ENCODE measurements around the gene IAPP. TPM values are rescaled to one million over a fixed set of nuclear protein-coding genes. Genes with fewer than 3 reads are reported as not detected.
"Not testable (repeated sequence)": the region's sequence is repeated elsewhere in the genome, so short reads cannot be mapped to it uniquely, and the experiment has no call there.

The IAPP gene
- total and polyA plus RNA-seq, 5 donors from 2014 or later, result not detected

DNA sequence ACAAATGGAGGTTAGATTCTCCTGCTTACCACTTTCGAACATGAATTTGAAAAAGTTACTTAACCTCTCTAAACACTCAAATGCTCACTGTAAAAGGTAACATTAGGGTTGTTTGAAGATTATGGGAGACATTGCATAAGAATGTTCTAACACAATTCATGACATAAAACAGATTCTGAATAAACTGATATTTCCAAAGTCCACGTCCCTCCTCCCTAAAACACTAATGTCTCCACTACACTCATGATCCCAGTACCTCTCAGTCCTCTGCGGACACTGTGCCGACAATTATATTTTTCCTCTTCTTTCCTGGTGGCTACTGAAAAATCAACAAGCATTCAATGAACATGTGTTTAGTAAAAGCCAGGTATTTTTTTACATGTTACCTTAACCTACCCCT, 18.8 kb upstream of the IAPP start:
- Histone ChIP-seq H3K36me3 (ENCODE audit: control insufficient read depth, insufficient read depth, low read length) (no peaks in the 10 kb centered on the region), H3K4me1 (ENCODE audit: control insufficient read depth, insufficient read depth, low read length, poor library complexity, severe bottlenecking) (no peaks in the 10 kb centered on the region), H3K4me3 (ENCODE audit: low read depth, low read length) (no peak overlapping the region), H3K27me3 (ENCODE audit: control insufficient read depth, insufficient read depth, low read length) (peaks cover 8% of the 10 kb centered on the region), H3K9me3 (ENCODE audit: control insufficient read depth in 2 of 2, low read length in 2 of 2) (no peaks in the 10 kb centered on the region), H3K27ac (ENCODE audit: insufficient read depth, low read length, poor library complexity, severe bottlenecking) (no peak overlapping the region)
- ATAC-seq (ENCODE audit: low read depth in 2 of 2) (no peak), DNase-seq (no peak)
- Mint-ChIP-seq H3K9me3 (peaks cover 0 to 4% (median 0%) of the 10 kb centered on the region in 7 donors), H3K27me3 (peaks cover 19% of the 10 kb centered on the region), H3K36me3 (no peaks in the 10 kb centered on the region), H3K27ac (no peak overlapping the region), H3K4me3 (no peak overlapping the region), H3K4me1 (peaks cover 0 to 2% (median 0%) of the 10 kb centered on the region in 4 donors)

- Histone ChIP-seq H3K27me3 (ENCODE audit: control insufficient read depth, insufficient read depth, low read length) (peaks cover 8% of the 10 kb centered on the region), H3K4me3 (ENCODE audit: low read depth, low read length) (no peak overlapping the region), H3K4me1 (ENCODE audit: control insufficient read depth, insufficient read depth, low read length, poor library complexity, severe bottlenecking) (no peaks in the 10 kb centered on the region), H3K27ac (ENCODE audit: insufficient read depth, low read length, poor library complexity, severe bottlenecking) (no peak overlapping the region), H3K9me3 (ENCODE audit: control insufficient read depth in 2 of 2, low read length in 2 of 2) (no peaks in the 10 kb centered on the region), H3K36me3 (ENCODE audit: control insufficient read depth, insufficient read depth, low read length) (no peaks in the 10 kb centered on the region)
- no peak for DNase-seq
- Mint-ChIP-seq H3K4me1 (peaks cover 0 to 2% (median 0%) of the 10 kb centered on the region in 4 donors), H3K27me3 (peaks cover 18% of the 10 kb centered on the region), H3K27ac (no peak overlapping the region), H3K4me3 (no peak overlapping the region), H3K36me3 (no peaks in the 10 kb centered on the region), H3K9me3 (peaks cover 0 to 3% (median 0%) of the 10 kb centered on the region in 7 donors)
- ATAC-seq (ENCODE audit: low read depth in 2 of 2), result no peak
Measured at GRCh38 chr12:21354641-21355040, 18.1 kb upstream of the IAPP start.

GRCh38 chr12:21360632-21361031, 12.1 kb upstream of the IAPP start:
- not testable (repeated sequence) for H3K36me3 ChIP-seq (ENCODE audit: control insufficient read depth, insufficient read depth, low read length); H3K27me3 Mint-ChIP-seq; H3K36me3 Mint-ChIP-seq; H3K27me3 ChIP-seq (ENCODE audit: control insufficient read depth, insufficient read depth, low read length); H3K4me3 ChIP-seq (ENCODE audit: low read depth, low read length); H3K9me3 Mint-ChIP-seq; H3K4me1 Mint-ChIP-seq; H3K27ac Mint-ChIP-seq; ATAC-seq (ENCODE audit: low read depth in 2 of 2); H3K4me3 Mint-ChIP-seq; H3K9me3 ChIP-seq (ENCODE audit: control insufficient read depth in 2 of 2, low read length in 2 of 2); H3K27ac ChIP-seq (ENCODE audit: insufficient read depth, low read length, poor library complexity, severe bottlenecking); DNase-seq; H3K4me1 ChIP-seq (ENCODE audit: control insufficient read depth, insufficient read depth, low read length, poor library complexity, severe bottlenecking)

DNA sequence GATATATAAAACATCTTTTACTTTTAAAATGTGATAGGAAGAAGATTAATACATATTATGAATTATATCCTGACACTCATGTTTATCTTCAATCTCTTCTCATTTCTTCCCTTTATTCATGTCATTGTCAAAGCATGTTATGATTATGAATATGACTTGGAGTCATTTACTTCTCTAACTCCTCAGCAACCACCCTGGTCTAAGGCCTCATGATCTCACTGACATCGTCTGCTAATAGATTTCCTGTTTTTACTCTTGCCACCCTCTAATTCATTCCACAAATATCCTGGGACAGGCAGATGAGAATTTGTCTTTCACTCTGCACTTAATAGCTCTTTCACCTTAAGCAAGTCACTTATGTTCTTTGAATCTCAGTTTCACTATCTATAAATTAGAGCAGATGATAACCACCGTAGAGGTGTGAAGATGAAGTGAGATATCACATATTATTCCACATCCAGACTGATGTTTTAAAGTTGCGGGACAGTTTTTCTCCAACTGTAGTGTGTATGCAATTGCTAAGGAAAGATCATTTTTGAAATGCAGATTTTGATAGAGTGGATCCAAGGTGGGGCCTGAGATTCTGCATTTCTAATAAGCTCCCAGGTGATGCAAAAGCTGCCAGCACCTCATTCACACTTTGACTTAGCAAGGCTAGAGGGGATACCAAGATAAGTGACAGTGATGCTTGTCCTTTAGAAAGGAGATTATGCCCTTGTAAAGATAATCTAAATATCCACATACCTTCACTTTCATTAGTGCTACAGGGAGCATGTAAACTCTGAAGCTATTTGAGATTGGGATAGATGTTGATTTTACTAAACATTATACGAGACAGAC, 3.3 kb upstream of the IAPP start:
- no peaks in the 10 kb centered on the region for H3K9me3 ChIP-seq (ENCODE audit: control insufficient read depth in 2 of 2, low read length in 2 of 2)
- H3K27me3 ChIP-seq (ENCODE audit: control insufficient read depth, insufficient read depth, low read length), result peaks cover 3% of the 10 kb centered on the region
- Mint-ChIP-seq H3K4me3 (no peak overlapping the region), H3K4me1 (peaks cover 0 to 5% (median 0%) of the 10 kb centered on the region in 4 donors), H3K27ac (no peak overlapping the region), H3K27me3 (peaks cover 10% of the 10 kb centered on the region), H3K9me3 (peaks cover 0 to 2% (median 0%) of the 10 kb centered on the region in 7 donors), H3K36me3 (no peaks in the 10 kb centered on the region)
- DNase-seq (peak in 1 of 3 donors; percentile 0), ATAC-seq (ENCODE audit: low read depth in 2 of 2) (no peak)
- no peaks in the 10 kb centered on the region for H3K4me1 ChIP-seq (ENCODE audit: control insufficient read depth, insufficient read depth, low read length, poor library complexity, severe bottlenecking)
- no peaks in the 10 kb centered on the region for H3K36me3 ChIP-seq (ENCODE audit: control insufficient read depth, insufficient read depth, low read length)
- no peak overlapping the region for H3K27ac ChIP-seq (ENCODE audit: insufficient read depth, low read length, poor library complexity, severe bottlenecking)
- no peak overlapping the region for H3K4me3 ChIP-seq (ENCODE audit: low read depth, low read length)

DNA sequence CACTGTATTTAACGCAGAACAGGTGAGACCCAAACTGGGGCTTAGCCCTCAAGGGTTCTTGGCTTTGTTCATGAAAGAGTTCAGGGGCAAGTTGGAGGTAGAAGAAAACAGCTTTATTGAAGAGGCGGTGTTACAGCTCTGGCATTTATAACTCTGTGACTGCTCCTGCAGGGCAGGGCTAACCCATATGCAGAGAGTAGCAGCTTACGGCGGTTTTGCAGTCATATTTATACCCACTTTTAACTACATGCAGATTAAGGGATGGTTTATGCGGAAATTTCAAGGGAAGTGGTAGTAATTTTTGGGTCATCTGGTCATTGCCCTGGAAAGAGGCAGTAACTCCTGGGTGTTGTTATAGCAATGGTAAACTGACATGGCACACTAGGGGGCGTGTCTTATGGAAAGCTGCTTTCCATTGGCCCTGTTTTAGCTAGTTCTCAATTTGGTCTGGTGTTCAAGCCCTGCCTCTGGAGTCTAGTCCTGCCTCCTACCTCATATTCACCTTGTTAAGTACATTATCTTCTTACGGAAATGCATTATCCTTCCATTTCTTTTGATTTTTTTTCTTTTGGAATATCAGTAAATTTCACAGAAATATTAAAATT, 1.8 kb upstream of the IAPP start:
- H3K4me3 ChIP-seq (ENCODE audit: low read depth, low read length), result no peak overlapping the region
- H3K4me3 Mint-ChIP-seq, result no peak overlapping the region
- no peaks in the 10 kb centered on the region for H3K36me3 ChIP-seq (ENCODE audit: control insufficient read depth, insufficient read depth, low read length)
- H3K36me3 Mint-ChIP-seq, result no peaks in the 10 kb centered on the region
- no peaks in the 10 kb centered on the region for H3K9me3 Mint-ChIP-seq
- H3K4me1 ChIP-seq (ENCODE audit: control insufficient read depth, insufficient read depth, low read length, poor library complexity, severe bottlenecking), result no peaks in the 10 kb centered on the region
- peaks cover 12% of the 10 kb centered on the region for H3K27me3 Mint-ChIP-seq
- ATAC-seq (ENCODE audit: low read depth in 2 of 2), result no peak
- DNase-seq, result no peak
- no peaks in the 10 kb centered on the region for H3K9me3 ChIP-seq (ENCODE audit: control insufficient read depth in 2 of 2, low read length in 2 of 2)
- H3K4me1 Mint-ChIP-seq, result peaks cover 0 to 5% (median 0%) of the 10 kb centered on the region in 4 donors
- H3K27me3 ChIP-seq (ENCODE audit: control insufficient read depth, insufficient read depth, low read length), result peaks cover 3% of the 10 kb centered on the region
- no peak overlapping the region for H3K27ac Mint-ChIP-seq
- no peak overlapping the region for H3K27ac ChIP-seq (ENCODE audit: insufficient read depth, low read length, poor library complexity, severe bottlenecking)

GRCh38 chr12:21379218-21379617, 6.5 kb downstream of the IAPP start:
- H3K9me3 Mint-ChIP-seq, result no peaks in the 10 kb centered on the region
- H3K4me1 Mint-ChIP-seq, result peaks cover 0 to 2% (median 0%) of the 10 kb centered on the region in 4 donors
- H3K36me3 ChIP-seq (ENCODE audit: control insufficient read depth, insufficient read depth, low read length), result no peaks in the 10 kb centered on the region
- no peak overlapping the region for H3K27ac ChIP-seq (ENCODE audit: insufficient read depth, low read length, poor library complexity, severe bottlenecking)
- no peak for ATAC-seq (ENCODE audit: low read depth in 2 of 2)
- no peaks in the 10 kb centered on the region for H3K9me3 ChIP-seq (ENCODE audit: control insufficient read depth in 2 of 2, low read length in 2 of 2)
- no peak overlapping the region for H3K27ac Mint-ChIP-seq
- H3K27me3 Mint-ChIP-seq, result peaks cover 17% of the 10 kb centered on the region
- H3K4me3 ChIP-seq (ENCODE audit: low read depth, low read length), result no peak overlapping the region
- no peak overlapping the region for H3K4me3 Mint-ChIP-seq
- DNase-seq, result no peak
- no peaks in the 10 kb centered on the region for H3K36me3 Mint-ChIP-seq
- H3K27me3 ChIP-seq (ENCODE audit: control insufficient read depth, insufficient read depth, low read length), result peaks cover 6% of the 10 kb centered on the region
- H3K4me1 ChIP-seq (ENCODE audit: control insufficient read depth, insufficient read depth, low read length, poor library complexity, severe bottlenecking), result no peaks in the 10 kb centered on the region

- H3K27ac ChIP-seq (ENCODE audit: insufficient read depth, low read length, poor library complexity, severe bottlenecking); H3K9me3 Mint-ChIP-seq; ATAC-seq (ENCODE audit: low read depth in 2 of 2); H3K27ac Mint-ChIP-seq; DNase-seq; H3K27me3 ChIP-seq (ENCODE audit: control insufficient read depth, insufficient read depth, low read length); H3K9me3 ChIP-seq (ENCODE audit: control insufficient read depth in 2 of 2, low read length in 2 of 2); H3K4me3 ChIP-seq (ENCODE audit: low read depth, low read length); H3K36me3 Mint-ChIP-seq; H3K4me3 Mint-ChIP-seq; H3K4me1 ChIP-seq (ENCODE audit: control insufficient read depth, insufficient read depth, low read length, poor library complexity, severe bottlenecking); H3K36me3 ChIP-seq (ENCODE audit: control insufficient read depth, insufficient read depth, low read length); H3K4me1 Mint-ChIP-seq: not testable (repeated sequence)
- H3K27me3 Mint-ChIP-seq, result peaks cover 12% of the 10 kb centered on the region
Measured at GRCh38 chr12:21381320-21381719, 8.6 kb downstream of the IAPP start.

- Histone ChIP-seq H3K27me3 (ENCODE audit: control insufficient read depth, insufficient read depth, low read length) (no peaks in the 10 kb centered on the region), H3K9me3 (ENCODE audit: control insufficient read depth in 2 of 2, low read length in 2 of 2) (no peaks in the 10 kb centered on the region), H3K4me1 (ENCODE audit: control insufficient read depth, insufficient read depth, low read length, poor library complexity, severe bottlenecking) (no peaks in the 10 kb centered on the region), H3K27ac (ENCODE audit: insufficient read depth, low read length, poor library complexity, severe bottlenecking) (no peak overlapping the region), H3K36me3 (ENCODE audit: control insufficient read depth, insufficient read depth, low read length) (no peaks in the 10 kb centered on the region), H3K4me3 (ENCODE audit: low read depth, low read length) (no peak overlapping the region)
- Mint-ChIP-seq H3K27ac (no peak overlapping the region), H3K4me1 (peaks cover 0 to 2% (median 0%) of the 10 kb centered on the region in 4 donors), H3K9me3 (no peaks in the 10 kb centered on the region), H3K36me3 (no peaks in the 10 kb centered on the region), H3K27me3 (peaks cover 11% of the 10 kb centered on the region), H3K4me3 (no peak overlapping the region)
- DNase-seq (no peak), ATAC-seq (ENCODE audit: low read depth in 2 of 2) (no peak)
Measured at GRCh38 chr12:21384261-21384660, 11.6 kb downstream of the IAPP start.

All from CD4-positive, CD25-positive, alpha-beta regulatory T cell (primary cell).